ENCODE measurements around the gene SLAMF8. TPM values are rescaled to one million over a fixed set of nuclear protein-coding genes. Genes with fewer than 3 reads are reported as not detected.

SLAMF8 gene
- total RNA-seq, 1 experiment from 2014 or later, result not detected

DNA sequence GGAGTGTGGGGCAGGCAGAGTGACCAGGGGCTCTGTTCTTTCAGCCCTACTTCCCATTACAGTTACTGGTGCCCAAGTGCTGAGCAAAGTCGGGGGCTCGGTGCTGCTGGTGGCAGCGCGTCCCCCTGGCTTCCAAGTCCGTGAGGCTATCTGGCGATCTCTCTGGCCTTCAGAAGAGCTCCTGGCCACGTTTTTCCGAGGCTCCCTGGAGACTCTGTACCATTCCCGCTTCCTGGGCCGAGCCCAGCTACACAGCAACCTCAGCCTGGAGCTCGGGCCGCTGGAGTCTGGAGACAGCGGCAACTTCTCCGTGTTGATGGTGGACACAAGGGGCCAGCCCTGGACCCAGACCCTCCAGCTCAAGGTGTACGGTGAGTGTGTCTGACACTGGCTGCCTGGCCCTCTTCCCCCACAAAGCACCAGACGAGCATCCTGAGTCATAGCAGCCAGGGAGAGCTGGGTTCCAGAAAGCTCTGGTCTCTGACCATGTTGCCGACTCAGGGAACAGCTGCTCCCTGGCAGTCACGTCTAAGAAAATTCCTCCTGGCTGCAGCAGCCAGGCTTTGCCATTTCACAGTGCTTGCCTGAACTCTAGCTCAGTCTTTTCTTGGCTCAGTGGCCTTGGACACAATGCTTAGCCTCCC, 3.3 kb downstream of the SLAMF8 start:
- Histone ChIP-seq H3K27ac (no peak overlapping the region), H3K27me3 (peaks cover 9% of the 10 kb centered on the region; the same call in 1 of the 2 replicates)
- peak; percentile 12 to 26 for DNase-seq

DNA sequence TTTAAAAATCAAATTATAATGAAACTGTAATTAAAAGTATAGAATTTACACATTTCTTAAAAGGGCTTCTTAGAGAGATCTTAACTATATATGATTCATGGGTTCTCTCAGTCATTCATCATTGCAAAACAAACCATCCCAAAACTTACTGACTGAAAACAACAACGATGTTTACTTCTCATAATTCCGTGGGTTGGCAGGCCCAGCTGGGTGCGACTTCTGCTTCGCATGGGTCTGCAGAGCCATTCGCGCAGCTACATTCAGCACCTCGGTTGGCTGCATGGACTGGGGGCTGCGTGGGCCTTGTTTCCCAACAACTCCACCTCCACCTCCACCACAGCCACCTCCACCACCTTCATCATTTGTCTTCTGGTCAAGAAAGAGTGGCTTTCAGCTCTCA, 4.0 kb downstream of the SLAMF8 start:
- H3K27me3 ChIP-seq, result peaks cover 9% of the 10 kb centered on the region; the same call in 1 of the 2 replicates
- DNase-seq, result no peak
- H3K4me3 ChIP-seq, result no peak overlapping the region
- no peak overlapping the region for H3K27ac ChIP-seq
- no peaks in the 10 kb centered on the region for H3K4me1 ChIP-seq
- H3K36me3 ChIP-seq, result no peaks in the 10 kb centered on the region
- no peaks in the 10 kb centered on the region for H3K9me3 ChIP-seq (replicated peaks)

More for the DNA sequence above, 3.3 kb downstream of the SLAMF8 start:
- Histone ChIP-seq H3K36me3 (no peaks in the 10 kb centered on the region), H3K4me1 (no peaks in the 10 kb centered on the region), H3K9me3 (replicated peaks) (no peaks in the 10 kb centered on the region), H3K4me3 (no peak overlapping the region)

DNA sequence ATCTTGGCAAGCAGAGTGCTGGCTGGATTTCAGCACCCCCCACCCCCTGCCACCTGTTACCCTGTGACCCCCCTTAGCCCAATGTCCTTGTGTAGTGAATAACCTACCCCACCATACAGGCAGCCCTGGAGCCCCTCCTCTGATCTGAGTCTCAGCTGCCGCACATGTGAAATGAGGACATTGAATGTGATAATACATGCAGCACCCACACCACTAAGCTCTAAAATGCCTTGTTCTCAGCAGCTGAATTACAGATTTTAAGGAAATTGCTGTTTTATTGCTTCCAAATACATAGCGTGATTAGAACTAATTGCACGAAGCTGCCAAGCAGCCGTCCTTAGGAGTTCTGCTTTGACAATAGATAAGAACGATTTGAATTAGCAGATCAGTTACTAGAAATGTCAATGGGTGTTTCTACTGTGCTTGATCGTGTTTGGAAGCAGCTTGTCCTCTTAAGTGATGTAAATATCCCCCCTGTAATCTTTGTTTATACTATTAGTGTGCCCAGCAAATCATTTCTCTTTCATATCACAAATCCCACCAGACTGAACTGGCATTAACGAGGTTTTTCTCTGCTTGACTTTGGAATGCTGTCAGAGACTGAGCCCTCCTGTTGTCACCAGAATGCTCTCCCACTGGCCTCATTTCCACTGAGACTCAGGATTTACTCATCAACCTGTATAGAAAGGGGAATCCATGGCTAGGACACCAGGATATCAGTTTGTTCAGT, 4.9 kb downstream of the SLAMF8 start:
- H3K4me1 ChIP-seq, result no peaks in the 10 kb centered on the region
- no peak overlapping the region for H3K27ac ChIP-seq
- H3K36me3 ChIP-seq, result no peaks in the 10 kb centered on the region
- H3K27me3 ChIP-seq, result peaks cover 9% of the 10 kb centered on the region; the same call in 1 of the 2 replicates
- no peak for DNase-seq
- no peak overlapping the region for H3K4me3 ChIP-seq
- no peaks in the 10 kb centered on the region for H3K9me3 ChIP-seq (replicated peaks)

DNA sequence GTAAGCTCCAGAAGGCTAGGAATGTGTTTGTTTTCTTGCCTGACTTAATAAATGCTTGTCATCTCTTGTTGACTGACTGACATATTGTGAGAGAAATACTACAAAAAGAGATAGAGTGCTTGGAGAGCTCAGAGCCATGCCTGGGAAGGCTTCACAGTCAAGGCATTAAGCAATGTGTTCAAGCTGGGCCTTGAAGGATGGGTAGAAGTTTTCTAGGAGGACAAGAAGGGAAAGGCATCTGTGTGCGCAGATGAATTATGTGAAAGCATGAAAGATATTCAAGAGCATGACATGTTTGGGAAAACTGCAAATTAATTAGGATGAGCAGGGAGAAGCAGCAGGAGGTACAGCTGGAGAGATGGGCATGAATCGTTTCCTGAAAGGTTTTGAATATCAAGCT, 5.6 kb downstream of the SLAMF8 start:
- Histone ChIP-seq H3K4me1 (no peaks in the 10 kb centered on the region), H3K27me3 (peaks cover 9% of the 10 kb centered on the region; the same call in 1 of the 2 replicates), H3K27ac (no peak overlapping the region), H3K36me3 (no peaks in the 10 kb centered on the region), H3K4me3 (no peak overlapping the region), H3K9me3 (replicated peaks) (no peaks in the 10 kb centered on the region)
- DNase-seq, result no peak

DNA sequence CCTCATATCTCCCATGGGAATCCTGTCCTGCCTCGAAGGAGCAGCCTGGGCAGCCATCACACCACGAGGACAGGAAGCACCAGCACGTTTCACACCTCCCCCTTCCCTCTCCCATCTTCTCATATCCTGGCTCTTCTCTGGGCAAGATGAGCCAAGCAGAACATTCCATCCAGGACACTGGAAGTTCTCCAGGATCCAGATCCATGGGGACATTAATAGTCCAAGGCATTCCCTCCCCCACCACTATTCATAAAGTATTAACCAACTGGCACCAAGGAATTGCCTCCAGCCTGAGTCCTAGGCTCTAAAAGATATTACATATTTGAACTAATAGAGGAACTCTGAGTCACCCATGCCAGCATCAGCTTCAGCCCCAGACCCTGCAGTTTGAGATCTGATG, 8.7 kb downstream of the SLAMF8 start:
- no peaks in the 10 kb centered on the region for H3K4me1 ChIP-seq
- no peaks in the 10 kb centered on the region for H3K27me3 ChIP-seq
- no peak for DNase-seq
- no peak overlapping the region for H3K27ac ChIP-seq
- no peaks in the 10 kb centered on the region for H3K36me3 ChIP-seq
- H3K4me3 ChIP-seq, result no peak overlapping the region
- H3K9me3 ChIP-seq (replicated peaks), result no peaks in the 10 kb centered on the region

DNA sequence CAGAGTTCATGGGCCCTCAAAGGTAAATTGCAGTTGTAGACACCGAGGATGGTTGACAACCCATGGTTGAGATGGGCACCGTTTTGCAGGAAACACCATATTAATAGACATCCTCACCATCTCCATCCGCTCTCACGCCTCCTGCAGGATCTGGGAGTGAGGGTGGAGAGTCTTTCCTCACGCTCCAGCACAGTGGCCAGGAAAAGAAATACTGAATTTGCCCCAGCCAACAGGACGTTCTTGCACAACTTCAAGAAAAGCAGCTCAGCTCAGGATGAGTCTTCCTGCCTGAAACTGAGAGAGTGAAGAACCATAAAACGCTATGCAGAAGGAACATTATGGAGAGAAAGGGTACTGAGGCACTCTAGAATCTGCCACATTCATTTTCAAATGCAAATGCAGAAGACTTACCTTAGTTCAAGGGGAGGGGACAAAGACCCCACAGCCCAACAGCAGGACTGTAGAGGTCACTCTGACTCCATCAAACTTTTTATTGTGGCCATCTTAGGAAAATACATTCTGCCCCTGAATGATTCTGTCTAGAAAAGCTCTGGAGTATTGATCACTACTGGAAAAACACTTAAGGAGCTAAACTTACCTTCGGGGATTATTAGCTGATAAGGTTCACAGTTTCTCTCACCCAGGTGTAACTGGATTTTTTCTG, 9.3 kb downstream of the SLAMF8 start:
- no peak overlapping the region for H3K27ac ChIP-seq
- H3K4me3 ChIP-seq, result no peak overlapping the region
- H3K4me1 ChIP-seq, result no peaks in the 10 kb centered on the region
- H3K9me3 ChIP-seq (replicated peaks), result no peaks in the 10 kb centered on the region
- peak in 1 of 2 experiments; percentile 7 for DNase-seq
- no peaks in the 10 kb centered on the region for H3K36me3 ChIP-seq
- H3K27me3 ChIP-seq, result no peaks in the 10 kb centered on the region

DNA sequence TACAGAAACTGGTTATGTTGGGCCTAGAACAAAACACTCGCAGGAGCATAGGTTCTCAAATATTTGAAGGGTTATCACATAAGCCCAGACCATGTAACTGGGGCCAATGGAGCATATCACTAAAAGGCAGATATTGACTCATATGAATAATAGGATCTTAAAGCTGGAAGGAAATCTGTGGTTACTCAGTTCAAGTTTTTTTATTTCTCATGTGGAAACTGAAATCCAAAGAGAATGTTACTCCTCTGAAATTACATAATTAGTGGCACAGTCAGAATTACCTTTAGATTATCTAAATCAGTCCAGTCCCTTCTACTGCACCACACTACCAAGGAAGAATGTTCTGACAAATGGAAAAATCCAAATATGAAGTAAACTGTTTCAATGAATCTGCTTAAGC, 12.0 kb downstream of the SLAMF8 start:
- no peak overlapping the region for H3K4me3 ChIP-seq
- H3K27ac ChIP-seq, result no peak overlapping the region
- no peaks in the 10 kb centered on the region for H3K4me1 ChIP-seq
- H3K9me3 ChIP-seq (replicated peaks), result no peaks in the 10 kb centered on the region
- no peaks in the 10 kb centered on the region for H3K27me3 ChIP-seq
- DNase-seq, result no peak
- H3K36me3 ChIP-seq, result no peaks in the 10 kb centered on the region

DNA sequence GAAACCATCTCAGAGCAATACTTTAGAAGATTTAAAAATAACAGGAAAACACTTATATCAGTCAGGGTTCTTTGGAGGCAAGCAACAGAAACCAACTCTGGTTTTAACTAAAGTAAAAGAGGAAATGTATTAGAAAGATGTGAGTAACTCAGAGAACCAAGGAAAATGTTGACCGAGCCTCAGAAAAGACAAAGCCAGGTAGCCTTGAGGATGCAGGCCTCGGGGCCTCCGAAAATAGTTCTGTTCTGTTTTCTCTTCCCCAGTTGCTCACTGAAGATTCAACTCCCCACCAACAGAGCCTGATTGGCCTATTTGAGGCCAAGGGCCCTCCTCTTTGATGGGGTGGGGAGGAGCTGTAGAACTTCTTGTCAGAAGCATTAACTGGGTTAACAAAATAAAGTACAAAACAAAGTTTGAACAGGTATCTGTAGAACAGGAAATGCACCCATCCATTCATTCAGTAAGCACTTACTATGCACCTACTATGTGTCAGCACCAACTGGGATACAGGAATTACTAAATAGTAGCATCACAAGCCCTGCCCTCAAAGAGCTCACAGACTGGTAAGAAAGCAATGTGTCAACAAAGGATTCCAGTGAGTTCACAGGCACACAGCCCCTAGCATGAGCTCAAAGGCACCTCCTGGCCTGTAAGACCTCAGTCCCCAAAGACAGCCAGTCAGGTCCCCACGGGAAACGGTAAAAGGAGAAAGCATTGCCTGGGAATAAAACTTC, 12.6 kb downstream of the SLAMF8 start:
- H3K9me3 ChIP-seq (replicated peaks), result no peaks in the 10 kb centered on the region
- no peaks in the 10 kb centered on the region for H3K4me1 ChIP-seq
- DNase-seq, result no peak
- no peaks in the 10 kb centered on the region for H3K27me3 ChIP-seq
- H3K27ac ChIP-seq, result no peak overlapping the region
- H3K36me3 ChIP-seq, result no peaks in the 10 kb centered on the region
- no peak overlapping the region for H3K4me3 ChIP-seq

DNA sequence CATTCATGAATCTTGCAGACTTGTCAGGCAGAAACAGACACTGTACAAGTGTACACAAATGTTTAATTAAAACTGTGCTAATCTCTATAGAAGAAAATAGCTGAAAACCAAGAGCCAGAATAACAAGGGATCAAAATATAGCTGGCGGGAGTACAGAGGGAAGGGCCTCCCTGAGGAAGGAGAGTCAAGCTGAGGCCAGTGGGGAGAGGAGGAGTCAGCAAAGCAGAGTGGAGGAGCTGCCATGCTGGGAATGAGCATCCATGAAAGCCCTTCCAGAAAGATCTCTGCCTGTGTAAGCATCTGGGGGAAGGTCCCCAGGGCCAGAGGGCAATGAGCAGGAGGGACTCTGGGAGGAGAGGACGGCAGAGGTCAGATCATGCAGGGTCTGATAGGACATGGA, 15.1 kb downstream of the SLAMF8 start:
- H3K4me1 ChIP-seq, result no peaks in the 10 kb centered on the region
- H3K27ac ChIP-seq, result no peak overlapping the region
- H3K36me3 ChIP-seq, result no peaks in the 10 kb centered on the region
- H3K9me3 ChIP-seq (replicated peaks), result no peaks in the 10 kb centered on the region
- no peaks in the 10 kb centered on the region for H3K27me3 ChIP-seq
- no peak overlapping the region for H3K4me3 ChIP-seq
- DNase-seq, result no peak

DNA sequence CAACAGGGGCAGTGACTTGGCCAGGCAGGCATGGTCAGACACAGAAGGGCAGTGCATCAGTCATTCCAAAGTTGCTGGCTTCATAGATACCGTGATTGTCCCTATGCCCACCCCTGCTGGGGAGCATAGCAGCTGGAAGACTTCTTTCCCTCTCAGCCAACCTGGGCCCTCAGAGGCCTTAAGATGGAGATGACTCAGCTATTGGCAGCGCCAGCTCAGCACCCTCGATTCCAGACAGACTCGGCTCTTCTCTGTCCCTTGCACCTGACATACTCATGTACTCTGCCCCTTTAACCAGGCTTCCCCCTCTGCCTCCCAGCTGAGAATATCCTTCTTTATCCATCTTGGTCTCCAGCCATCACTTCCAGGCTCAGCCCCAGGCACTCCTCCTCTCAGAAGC, 16.8 kb downstream of the SLAMF8 start:
- H3K9me3 ChIP-seq (replicated peaks), result no peaks in the 10 kb centered on the region
- no peaks in the 10 kb centered on the region for H3K4me1 ChIP-seq
- no peak for DNase-seq
- no peaks in the 10 kb centered on the region for H3K27me3 ChIP-seq
- H3K27ac ChIP-seq, result no peak overlapping the region
- no peak overlapping the region for H3K4me3 ChIP-seq
- H3K36me3 ChIP-seq, result no peaks in the 10 kb centered on the region

DNA sequence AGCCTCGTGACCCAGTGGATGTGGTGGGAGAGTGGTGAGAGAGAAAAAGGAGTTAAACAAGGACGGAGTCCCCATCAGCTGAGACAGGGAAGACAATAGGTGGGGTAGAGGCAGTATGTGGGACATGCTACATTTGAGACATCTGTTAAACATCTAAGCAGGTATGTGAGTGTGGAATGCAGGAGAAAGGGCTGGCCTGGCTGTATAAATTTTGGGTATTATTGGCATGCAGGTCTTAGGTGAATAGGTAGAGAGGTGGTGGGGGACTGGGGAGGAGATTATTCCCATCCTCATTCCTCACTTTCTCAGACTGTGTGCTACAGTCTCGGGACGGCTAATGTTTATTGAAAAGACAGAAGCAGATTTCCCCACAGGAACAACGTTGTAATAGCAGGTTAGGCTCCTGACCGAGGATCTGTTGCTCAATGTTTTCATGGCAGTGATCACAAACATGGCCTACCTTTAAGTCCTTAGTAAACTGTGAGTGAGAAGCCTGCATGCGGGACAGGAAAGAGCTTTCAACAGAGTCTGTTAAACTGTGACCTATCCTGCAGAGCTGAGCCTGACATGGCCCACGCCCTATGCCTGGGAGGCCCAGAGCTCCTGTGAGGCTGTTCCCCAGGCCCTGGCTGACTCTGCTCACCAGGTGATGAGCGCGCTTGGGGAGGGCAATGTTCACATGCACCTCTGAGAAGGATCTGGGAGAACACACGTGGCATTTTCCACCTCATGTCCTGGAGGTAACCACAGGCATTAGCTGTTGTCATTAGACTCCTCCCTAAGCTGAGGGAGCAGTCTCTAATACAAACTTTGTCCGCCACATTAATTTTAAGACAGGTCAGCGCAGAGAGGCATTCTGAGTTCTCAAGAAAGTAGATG, 19.3 kb downstream of the SLAMF8 start:
- H3K4me1 ChIP-seq, result no peaks in the 10 kb centered on the region
- no peaks in the 10 kb centered on the region for H3K9me3 ChIP-seq (replicated peaks)
- no peaks in the 10 kb centered on the region for H3K36me3 ChIP-seq
- no peak overlapping the region for H3K27ac ChIP-seq
- no peak for DNase-seq
- no peaks in the 10 kb centered on the region for H3K27me3 ChIP-seq
- H3K4me3 ChIP-seq, result no peak overlapping the region

DNA sequence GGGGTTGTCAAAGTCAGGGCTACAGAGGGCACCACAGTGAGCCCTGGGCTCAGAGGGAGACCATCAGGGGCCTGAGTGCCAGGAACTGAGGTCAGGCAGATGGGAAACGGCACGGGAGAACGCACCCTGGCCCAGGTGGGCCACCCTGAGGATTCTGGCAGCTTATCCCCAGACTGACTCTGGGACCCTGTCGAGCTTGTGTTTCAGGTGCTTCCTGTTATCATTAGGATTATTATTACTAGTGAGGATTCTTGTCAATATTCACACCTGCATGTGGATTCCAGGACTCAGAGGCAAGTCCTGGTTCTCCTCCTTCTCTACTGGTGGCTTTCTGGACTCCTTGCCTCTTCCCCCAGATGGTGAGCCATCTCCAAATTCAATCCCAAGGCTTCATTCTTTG, 20.6 kb downstream of the SLAMF8 start:
- H3K4me3 ChIP-seq, result no peak overlapping the region
- H3K9me3 ChIP-seq (replicated peaks), result no peaks in the 10 kb centered on the region
- H3K27ac ChIP-seq, result no peak overlapping the region
- no peaks in the 10 kb centered on the region for H3K4me1 ChIP-seq
- no peaks in the 10 kb centered on the region for H3K36me3 ChIP-seq
- DNase-seq, result no peak
- H3K27me3 ChIP-seq, result no peaks in the 10 kb centered on the region

DNA sequence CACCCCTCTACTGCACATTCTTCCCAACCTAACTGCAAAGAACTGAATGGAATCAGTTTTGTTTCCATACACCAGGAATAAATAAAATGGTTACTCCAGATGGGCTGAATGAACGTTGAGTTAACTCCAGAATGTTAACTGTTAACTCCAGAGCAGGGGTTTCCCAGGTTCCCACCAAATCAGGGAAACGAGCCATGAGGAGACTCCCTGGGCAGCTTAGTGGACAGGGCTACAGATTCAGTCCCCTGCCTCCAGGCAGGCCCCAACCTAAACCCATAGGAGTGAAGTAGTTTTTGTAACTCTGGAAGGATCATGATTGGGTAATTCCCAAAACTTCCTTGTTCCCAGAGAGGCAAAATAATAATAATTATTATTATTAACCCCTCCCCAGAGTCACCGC, 21.7 kb downstream of the SLAMF8 start:
- no peaks in the 10 kb centered on the region for H3K27me3 ChIP-seq
- no peaks in the 10 kb centered on the region for H3K9me3 ChIP-seq (replicated peaks)
- H3K36me3 ChIP-seq, result no peaks in the 10 kb centered on the region
- no peak overlapping the region for H3K4me3 ChIP-seq
- H3K27ac ChIP-seq, result no peak overlapping the region
- no peaks in the 10 kb centered on the region for H3K4me1 ChIP-seq
- no peak for DNase-seq
